HL-60 (cell line): Measurements from ENCODE around the gene PANK4.

ENCODE experiments used
- DNase-seq, 2 experiments: peaks; one replicate each; pipeline ENCODE4 v3.0.0-alpha.2; 2010 to 2020; ENCODE audit warnings: low read depth in 1 of 2, low spot score in 1 of 2
- H3K27ac ChIP-seq: fragments of 250-450 bp; sonication (Bioruptor Pico); replicated peaks from 2 replicates; pipeline ENCODE4 v1.5.1; 2020; ENCODE audit warnings: mild to moderate bottlenecking, moderate library complexity
- H3K27me3 ChIP-seq: fragments of 250-450 bp; sonication (Bioruptor Pico); 2 replicates; pipeline ENCODE4 v1.5.1; 2021; ENCODE audit warnings: mild to moderate bottlenecking, moderate library complexity; ENCODE audit not compliant: insufficient read depth, poor library complexity, severe bottlenecking
- H3K4me3 ChIP-seq: replicated peaks from 2 replicates; pipeline ENCODE4 v1.5.1; 2011; ENCODE audit warnings: mild to moderate bottlenecking, control low read depth, low read length; ENCODE audit not compliant: insufficient read depth
- GABPA ChIP-seq: IDR thresholded peaks from 2 replicates; pipeline ENCODE4 v1.6.1; 2012; ENCODE audit warnings: low read depth
- POLR2AphosphoS5 ChIP-seq: IDR thresholded peaks from 2 replicates; pipeline ENCODE4 v1.6.1; 2012; ENCODE audit warnings: low read depth
- SPI1 ChIP-seq: IDR thresholded peaks from 2 replicates; pipeline ENCODE4 v1.6.1; 2012; ENCODE audit warnings: low read depth, mild to moderate bottlenecking, borderline replicate concordance
- TF ChIP-seq, protein P1 (sequence below): IDR thresholded peaks from one replicate; pipeline ENCODE4 v1.5.1; 2011; ENCODE audit warnings: low read length, control low read depth, inconsistent platforms; ENCODE audit not compliant: insufficient read depth
- TF ChIP-seq, protein P2 (sequence below): IDR thresholded peaks from 2 replicates; pipeline ENCODE4 v1.6.1; 2012; ENCODE audit warnings: low read depth; ENCODE audit not compliant: insufficient replicate concordance

The PANK4 gene

DNA sequence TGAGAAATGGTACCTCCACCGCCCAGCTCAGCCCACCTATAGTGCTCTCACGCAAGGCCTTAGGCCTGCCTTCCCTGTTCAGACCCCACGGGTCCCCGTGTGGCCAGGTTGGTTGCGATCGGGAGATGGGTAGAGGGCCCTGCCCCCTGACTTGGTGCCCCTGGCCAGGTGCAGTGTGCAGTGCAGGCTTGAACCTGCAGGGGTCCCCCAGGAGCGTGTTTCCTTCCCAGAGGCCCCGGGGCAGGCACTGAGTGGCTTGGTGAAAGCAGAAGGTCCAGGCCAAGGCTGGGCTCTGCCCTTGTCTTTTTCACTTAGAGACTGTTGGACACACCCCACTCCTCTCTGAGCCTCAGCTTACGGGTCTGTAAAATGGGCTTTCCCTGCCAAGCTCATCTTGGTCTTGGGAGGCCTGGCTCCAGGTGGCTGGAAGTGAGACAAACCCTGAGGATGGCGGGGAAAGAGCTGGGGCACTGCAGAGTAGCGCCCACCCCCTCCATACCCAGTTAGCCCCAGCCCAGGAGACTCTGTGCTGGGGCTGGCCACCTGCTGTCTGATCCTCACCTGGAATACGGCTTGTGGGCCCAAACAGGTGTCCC is 13.0 kb upstream of the PANK4 start:
- no peak overlapping the region for H3K27ac ChIP-seq
- H3K27me3 ChIP-seq = peaks cover 19% of the 10 kb centered on the region
- TF ChIP-seq, protein P1, sequence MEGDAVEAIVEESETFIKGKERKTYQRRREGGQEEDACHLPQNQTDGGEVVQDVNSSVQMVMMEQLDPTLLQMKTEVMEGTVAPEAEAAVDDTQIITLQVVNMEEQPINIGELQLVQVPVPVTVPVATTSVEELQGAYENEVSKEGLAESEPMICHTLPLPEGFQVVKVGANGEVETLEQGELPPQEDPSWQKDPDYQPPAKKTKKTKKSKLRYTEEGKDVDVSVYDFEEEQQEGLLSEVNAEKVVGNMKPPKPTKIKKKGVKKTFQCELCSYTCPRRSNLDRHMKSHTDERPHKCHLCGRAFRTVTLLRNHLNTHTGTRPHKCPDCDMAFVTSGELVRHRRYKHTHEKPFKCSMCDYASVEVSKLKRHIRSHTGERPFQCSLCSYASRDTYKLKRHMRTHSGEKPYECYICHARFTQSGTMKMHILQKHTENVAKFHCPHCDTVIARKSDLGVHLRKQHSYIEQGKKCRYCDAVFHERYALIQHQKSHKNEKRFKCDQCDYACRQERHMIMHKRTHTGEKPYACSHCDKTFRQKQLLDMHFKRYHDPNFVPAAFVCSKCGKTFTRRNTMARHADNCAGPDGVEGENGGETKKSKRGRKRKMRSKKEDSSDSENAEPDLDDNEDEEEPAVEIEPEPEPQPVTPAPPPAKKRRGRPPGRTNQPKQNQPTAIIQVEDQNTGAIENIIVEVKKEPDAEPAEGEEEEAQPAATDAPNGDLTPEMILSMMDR = no peak
- TF ChIP-seq, protein P2, sequence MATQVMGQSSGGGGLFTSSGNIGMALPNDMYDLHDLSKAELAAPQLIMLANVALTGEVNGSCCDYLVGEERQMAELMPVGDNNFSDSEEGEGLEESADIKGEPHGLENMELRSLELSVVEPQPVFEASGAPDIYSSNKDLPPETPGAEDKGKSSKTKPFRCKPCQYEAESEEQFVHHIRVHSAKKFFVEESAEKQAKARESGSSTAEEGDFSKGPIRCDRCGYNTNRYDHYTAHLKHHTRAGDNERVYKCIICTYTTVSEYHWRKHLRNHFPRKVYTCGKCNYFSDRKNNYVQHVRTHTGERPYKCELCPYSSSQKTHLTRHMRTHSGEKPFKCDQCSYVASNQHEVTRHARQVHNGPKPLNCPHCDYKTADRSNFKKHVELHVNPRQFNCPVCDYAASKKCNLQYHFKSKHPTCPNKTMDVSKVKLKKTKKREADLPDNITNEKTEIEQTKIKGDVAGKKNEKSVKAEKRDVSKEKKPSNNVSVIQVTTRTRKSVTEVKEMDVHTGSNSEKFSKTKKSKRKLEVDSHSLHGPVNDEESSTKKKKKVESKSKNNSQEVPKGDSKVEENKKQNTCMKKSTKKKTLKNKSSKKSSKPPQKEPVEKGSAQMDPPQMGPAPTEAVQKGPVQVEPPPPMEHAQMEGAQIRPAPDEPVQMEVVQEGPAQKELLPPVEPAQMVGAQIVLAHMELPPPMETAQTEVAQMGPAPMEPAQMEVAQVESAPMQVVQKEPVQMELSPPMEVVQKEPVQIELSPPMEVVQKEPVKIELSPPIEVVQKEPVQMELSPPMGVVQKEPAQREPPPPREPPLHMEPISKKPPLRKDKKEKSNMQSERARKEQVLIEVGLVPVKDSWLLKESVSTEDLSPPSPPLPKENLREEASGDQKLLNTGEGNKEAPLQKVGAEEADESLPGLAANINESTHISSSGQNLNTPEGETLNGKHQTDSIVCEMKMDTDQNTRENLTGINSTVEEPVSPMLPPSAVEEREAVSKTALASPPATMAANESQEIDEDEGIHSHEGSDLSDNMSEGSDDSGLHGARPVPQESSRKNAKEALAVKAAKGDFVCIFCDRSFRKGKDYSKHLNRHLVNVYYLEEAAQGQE = no peak
- no peak for TF ChIP-seq GABPA
- TF ChIP-seq POLR2AphosphoS5 = no peak
- no peak for TF ChIP-seq SPI1

DNA sequence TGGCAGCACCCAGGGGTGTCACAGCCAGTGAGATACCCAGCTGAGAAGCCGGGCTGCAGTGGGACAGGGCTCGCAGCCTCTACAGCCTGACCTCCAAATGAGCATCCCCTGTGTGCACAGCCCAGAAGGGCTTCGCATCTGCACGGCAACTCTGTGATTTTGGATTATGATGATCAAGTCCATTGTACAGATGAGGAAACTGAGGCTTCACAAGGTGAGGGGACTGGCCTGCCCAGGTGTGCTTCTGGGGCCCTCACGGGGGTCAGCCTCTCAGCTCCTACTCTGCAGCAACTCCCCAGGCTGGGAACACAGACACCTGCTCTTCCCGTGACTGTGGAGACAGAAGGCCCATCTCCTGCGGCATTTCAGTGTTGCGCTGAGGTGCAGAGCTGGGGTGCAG is 12.5 kb upstream of the PANK4 start:
- peaks cover 22% of the 10 kb centered on the region for H3K27me3 ChIP-seq
- TF ChIP-seq POLR2AphosphoS5 (no peak), GABPA (no peak), SPI1 (no peak)
- TF ChIP-seq, protein P1 = no peak
- TF ChIP-seq, protein P2 = no peak
- no peak overlapping the region for H3K27ac ChIP-seq
- DNase-seq = no peak
- H3K4me3 ChIP-seq = no peak overlapping the region

More for the DNA sequence above, 13.0 kb upstream of the PANK4 start:
- no peak overlapping the region for H3K4me3 ChIP-seq
- peak in 1 of 2 experiments; percentile 52 for DNase-seq

DNA sequence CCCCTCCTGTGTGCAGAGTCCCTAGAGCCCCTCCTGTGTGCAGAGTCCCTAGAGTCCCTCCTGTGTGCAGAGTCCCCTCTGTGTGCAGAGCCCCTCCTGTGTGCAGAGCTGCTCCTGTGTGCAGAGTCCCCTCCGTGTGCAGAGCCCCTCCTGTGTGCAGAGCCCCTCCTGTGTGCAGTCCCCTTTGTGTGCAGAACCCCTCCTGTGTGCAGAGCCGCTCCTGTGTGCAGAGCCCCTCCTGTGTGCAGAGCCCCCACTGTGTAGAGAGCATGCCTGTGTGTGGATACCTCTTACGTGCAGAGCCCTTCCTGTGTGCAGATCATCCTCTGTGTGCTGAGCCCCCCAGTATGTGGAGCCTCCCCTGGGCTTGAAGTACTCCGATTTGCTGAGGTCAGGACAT is 12.0 kb upstream of the PANK4 start:
- H3K27me3 ChIP-seq = peaks cover 26% of the 10 kb centered on the region
- TF ChIP-seq, protein P2 = no peak
- TF ChIP-seq SPI1 (no peak), GABPA (no peak), POLR2AphosphoS5 (no peak)
- TF ChIP-seq, protein P1 = no peak
- H3K27ac ChIP-seq = no peak overlapping the region
- DNase-seq = no peak
- H3K4me3 ChIP-seq = no peak overlapping the region
